Measurements from ENCODE around the gene CRELD2.

- TF ChIP-seq POLR2A (IDR thresholded peaks at IDR 0.05): no peak
- TF ChIP-seq, protein P1, sequence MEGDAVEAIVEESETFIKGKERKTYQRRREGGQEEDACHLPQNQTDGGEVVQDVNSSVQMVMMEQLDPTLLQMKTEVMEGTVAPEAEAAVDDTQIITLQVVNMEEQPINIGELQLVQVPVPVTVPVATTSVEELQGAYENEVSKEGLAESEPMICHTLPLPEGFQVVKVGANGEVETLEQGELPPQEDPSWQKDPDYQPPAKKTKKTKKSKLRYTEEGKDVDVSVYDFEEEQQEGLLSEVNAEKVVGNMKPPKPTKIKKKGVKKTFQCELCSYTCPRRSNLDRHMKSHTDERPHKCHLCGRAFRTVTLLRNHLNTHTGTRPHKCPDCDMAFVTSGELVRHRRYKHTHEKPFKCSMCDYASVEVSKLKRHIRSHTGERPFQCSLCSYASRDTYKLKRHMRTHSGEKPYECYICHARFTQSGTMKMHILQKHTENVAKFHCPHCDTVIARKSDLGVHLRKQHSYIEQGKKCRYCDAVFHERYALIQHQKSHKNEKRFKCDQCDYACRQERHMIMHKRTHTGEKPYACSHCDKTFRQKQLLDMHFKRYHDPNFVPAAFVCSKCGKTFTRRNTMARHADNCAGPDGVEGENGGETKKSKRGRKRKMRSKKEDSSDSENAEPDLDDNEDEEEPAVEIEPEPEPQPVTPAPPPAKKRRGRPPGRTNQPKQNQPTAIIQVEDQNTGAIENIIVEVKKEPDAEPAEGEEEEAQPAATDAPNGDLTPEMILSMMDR (IDR thresholded peaks at IDR 0.05 in 4 of 5, conservative IDR thresholded peaks at IDR 0.05 in 1 of 5): no peak
Measured at GRCh38 chr22:49973018-49973961, 54.9 kb downstream of the CRELD2 start.

Measured in gastrocnemius medialis (tissue), 4 donors.